ENCODE data around the gene MAP1LC3B2. TPM values are rescaled to one million over a fixed set of nuclear protein-coding genes. Genes with fewer than 3 reads are reported as not detected.

MAP1LC3B2 gene
- total and polyA plus RNA-seq, 10 of the 15 experiments (the other 5 are each of a cell fraction or from before 2014, with no cell fraction given) = 0.23 to 2.7 (median 0.72) TPM; not detected in 3

- POLR2A ChIA-PET = no interaction called here
These were observed 61.5 kb downstream of the MAP1LC3B2 start for GRCh38 chr12:116620492-116621191.

More at GRCh38 chr12:116620492-116621191, 61.5 kb downstream of the MAP1LC3B2 start:
- DNase-seq (ENCODE audit: low read depth, low spot score) = no peak
- peaks cover 0 to 4% of the 10 kb centered on the region in 2 experiments; a peak in 1 of 4 replicates for H3K27me3 ChIP-seq (replicated peaks in 1 of 2; ENCODE audit: control insufficient read depth in 2 of 2, insufficient read depth in 2 of 2, low read length in 1 of 2)
- BruUV-seq (replicated peaks) = no TSS peak
- no peaks in the 10 kb centered on the region for H3K79me2 ChIP-seq (ENCODE audit: control insufficient read depth, insufficient read depth, low read length)
- CTCF ChIA-PET = interaction anchor here (0.8 kb wide), 1 partner anchor 78 kb away, joined by 3 read pairs; no protein-coding TSS in a partner anchor
- in situ Hi-C loops (cut with MboI) (no loop called here), intact Hi-C loops (cut with micrococcal nuclease; ENCODE audit: unreplicated experiment) (loop anchor here (5.0 kb wide), 1 partner anchor 77 kb away; no protein-coding TSS in a partner anchor)
- no peak overlapping the region for H3K4me2 ChIP-seq (ENCODE audit: control insufficient read depth, insufficient read depth)
- peaks cover 4% of the 10 kb centered on the region; the same call in 1 of the 3 replicates for H3K9me3 ChIP-seq (replicated peaks; ENCODE audit: control insufficient read depth, insufficient read depth, low read length)
- H2AFZ ChIP-seq (ENCODE audit: control insufficient read depth, low read depth, low read length) = no peak overlapping the region
- TF ChIP-seq EGR1 (IDR thresholded peaks at IDR 0.05; ENCODE audit: borderline replicate concordance in 1 of 2, low read depth in 2 of 2, low read length in 2 of 2) (no peak), NRF1 (conservative IDR thresholded peaks at IDR 0.05; ENCODE audit: low read depth, low read length) (no peak), CHD4 (IDR thresholded peaks at IDR 0.05) (no peak), SRF (IDR thresholded peaks at IDR 0.05; ENCODE audit: low read depth in 2 of 2, low read length in 2 of 2) (no peak), KDM1A (IDR thresholded peaks at IDR 0.05; ENCODE audit: borderline replicate concordance) (no peak), RBBP5 (conservative IDR thresholded peaks at IDR 0.05) (no peak), BCL11A (IDR thresholded peaks at IDR 0.05; ENCODE audit: low read depth, low read length) (no peak)
- TF ChIP-seq, protein P1, sequence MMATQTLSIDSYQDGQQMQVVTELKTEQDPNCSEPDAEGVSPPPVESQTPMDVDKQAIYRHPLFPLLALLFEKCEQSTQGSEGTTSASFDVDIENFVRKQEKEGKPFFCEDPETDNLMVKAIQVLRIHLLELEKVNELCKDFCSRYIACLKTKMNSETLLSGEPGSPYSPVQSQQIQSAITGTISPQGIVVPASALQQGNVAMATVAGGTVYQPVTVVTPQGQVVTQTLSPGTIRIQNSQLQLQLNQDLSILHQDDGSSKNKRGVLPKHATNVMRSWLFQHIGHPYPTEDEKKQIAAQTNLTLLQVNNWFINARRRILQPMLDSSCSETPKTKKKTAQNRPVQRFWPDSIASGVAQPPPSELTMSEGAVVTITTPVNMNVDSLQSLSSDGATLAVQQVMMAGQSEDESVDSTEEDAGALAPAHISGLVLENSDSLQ (IDR thresholded peaks at IDR 0.05) = no peak
- H3K4me3 ChIP-seq = no peak overlapping the region
- WGBS (ENCODE audit: insufficient coverage, insufficient replicate concordance, low lambda C conversion rate, missing lambda C conversion rate) = 59% methylated on average over 16 of the region's 16 CpGs
- ATAC-seq = no peak
- no peak for FAIRE-seq
- SMC1A ChIA-PET (ENCODE audit: uncharacterized antibody, unreplicated experiment) = interaction anchor here (1.1 kb wide), 1 partner anchor 9 kb away, joined by 3 read pairs; no protein-coding TSS in a partner anchor
- H4K20me1 ChIP-seq (ENCODE audit: control insufficient read depth, insufficient read depth) = no peaks in the 10 kb centered on the region
- no peaks in the 10 kb centered on the region for H3K4me1 ChIP-seq (ENCODE audit: control insufficient read depth, insufficient read depth, low read length)
- RAD21 ChIA-PET (ENCODE audit: unreplicated experiment) = no interaction called here
- H3K36me3 ChIP-seq (ENCODE audit: control insufficient read depth in 2 of 2, insufficient read depth in 2 of 2, low read length in 1 of 2) = no peaks in the 10 kb centered on the region
- H3K9ac ChIP-seq (ENCODE audit: control insufficient read depth, insufficient read depth, low read length) = no peak overlapping the region
- H3K27ac ChIP-seq (ENCODE audit: control insufficient read depth, insufficient read depth) = no peak overlapping the region
